Measurements from ENCODE around the gene AHCYL1.

AHCYL1 gene

DNA sequence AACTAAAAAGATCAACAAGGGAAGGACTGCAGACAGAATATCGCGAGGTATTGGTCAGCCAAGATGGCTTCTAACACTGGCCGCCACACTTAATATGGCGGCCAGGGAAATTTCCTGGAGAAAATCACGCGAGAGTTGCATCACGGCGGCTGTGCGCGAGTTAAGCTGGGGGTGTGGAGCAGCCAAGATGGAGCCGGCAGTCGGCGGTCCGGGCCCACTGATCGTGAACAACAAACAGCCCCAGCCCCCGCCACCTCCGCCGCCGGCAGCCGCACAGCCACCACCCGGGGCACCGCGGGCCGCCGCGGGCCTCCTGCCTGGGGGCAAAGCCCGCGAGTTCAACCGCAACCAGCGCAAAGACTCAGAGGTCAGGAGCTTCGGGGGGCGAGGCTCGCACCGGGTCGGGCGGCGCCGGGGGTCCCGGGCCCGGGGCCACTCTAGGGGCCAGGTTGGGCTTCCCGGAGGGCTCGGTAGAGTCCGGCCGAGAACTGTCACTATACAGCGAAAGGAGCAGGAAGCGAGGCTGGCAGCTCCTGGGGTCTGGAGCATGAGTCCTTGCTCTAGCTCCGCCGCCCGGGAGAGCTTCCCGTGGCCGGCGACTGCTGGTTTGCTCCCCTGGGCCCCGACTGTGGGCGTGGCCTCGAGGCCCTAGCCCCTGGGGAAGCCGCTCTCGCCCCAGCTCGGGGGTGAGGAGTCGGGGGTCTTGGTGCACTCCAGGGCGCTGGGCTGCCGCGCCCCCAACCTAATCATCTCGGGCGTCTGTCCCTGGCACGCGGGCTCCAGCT, 50.1 kb downstream of the AHCYL1 start, which contains the start of gene STRIP1:
TSS of gene STRIP1 (plus strand) at position 174 of the 785 bp plus-strand sequence. CDS start at position 188, 14 bp downstream.
- TF ChIP-seq, protein P1, sequence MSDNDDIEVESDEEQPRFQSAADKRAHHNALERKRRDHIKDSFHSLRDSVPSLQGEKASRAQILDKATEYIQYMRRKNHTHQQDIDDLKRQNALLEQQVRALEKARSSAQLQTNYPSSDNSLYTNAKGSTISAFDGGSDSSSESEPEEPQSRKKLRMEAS (IDR thresholded peaks at IDR 0.05; ENCODE audit: low read depth, low read length), result peak; percentile 79
- TF ChIP-seq POLR2A (IDR thresholded peaks at IDR 0.05; ENCODE audit: extremely low read depth, insufficient read length) (peak; percentile 71), MYC (IDR thresholded peaks at IDR 0.05; ENCODE audit: low read depth, low read length) (peak; percentile 95)
- TF ChIP-seq, protein P2, sequence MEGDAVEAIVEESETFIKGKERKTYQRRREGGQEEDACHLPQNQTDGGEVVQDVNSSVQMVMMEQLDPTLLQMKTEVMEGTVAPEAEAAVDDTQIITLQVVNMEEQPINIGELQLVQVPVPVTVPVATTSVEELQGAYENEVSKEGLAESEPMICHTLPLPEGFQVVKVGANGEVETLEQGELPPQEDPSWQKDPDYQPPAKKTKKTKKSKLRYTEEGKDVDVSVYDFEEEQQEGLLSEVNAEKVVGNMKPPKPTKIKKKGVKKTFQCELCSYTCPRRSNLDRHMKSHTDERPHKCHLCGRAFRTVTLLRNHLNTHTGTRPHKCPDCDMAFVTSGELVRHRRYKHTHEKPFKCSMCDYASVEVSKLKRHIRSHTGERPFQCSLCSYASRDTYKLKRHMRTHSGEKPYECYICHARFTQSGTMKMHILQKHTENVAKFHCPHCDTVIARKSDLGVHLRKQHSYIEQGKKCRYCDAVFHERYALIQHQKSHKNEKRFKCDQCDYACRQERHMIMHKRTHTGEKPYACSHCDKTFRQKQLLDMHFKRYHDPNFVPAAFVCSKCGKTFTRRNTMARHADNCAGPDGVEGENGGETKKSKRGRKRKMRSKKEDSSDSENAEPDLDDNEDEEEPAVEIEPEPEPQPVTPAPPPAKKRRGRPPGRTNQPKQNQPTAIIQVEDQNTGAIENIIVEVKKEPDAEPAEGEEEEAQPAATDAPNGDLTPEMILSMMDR (IDR thresholded peaks at IDR 0.05; ENCODE audit: low read depth, low read length), result no peak
- H3K4me3 ChIP-seq (ENCODE audit: low read depth, low read length), result peak within 1 kb of the TSS; percentile 92
- DNase-seq (ENCODE audit: low read depth), result peak; percentile 97

DNA sequence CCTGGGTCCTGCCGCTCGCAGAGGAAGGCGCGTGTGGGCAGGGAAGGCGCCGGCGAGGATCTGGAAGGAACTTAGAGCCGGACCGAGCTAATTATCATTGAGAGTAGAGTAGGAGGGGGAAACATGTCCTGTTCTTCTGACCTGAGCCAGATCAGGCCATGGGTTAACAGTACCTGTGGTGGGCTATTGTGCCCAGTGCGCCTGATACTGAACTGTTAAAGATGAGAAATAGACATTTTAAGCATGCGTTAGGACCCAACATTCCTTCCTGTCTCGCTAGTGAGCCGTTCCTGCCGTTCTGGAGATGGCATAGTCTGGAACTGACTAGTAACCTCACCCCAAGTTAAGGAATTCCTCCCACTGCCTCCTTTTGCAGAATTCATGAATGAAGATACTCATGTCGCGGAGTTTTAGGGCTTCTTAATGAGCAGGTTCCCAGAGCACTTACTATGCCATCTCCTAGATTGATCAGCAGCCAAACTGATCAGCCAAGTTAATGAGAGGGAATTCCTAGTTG, 50.7 kb downstream of the AHCYL1 start:
- DNase-seq (ENCODE audit: low read depth), result no peak
- TF ChIP-seq MYC (IDR thresholded peaks at IDR 0.05; ENCODE audit: low read depth, low read length) (no peak), POLR2A (IDR thresholded peaks at IDR 0.05; ENCODE audit: extremely low read depth, insufficient read length) (no peak)
- TF ChIP-seq, protein P2 (IDR thresholded peaks at IDR 0.05; ENCODE audit: low read depth, low read length), result no peak
- TF ChIP-seq, protein P1 (IDR thresholded peaks at IDR 0.05; ENCODE audit: low read depth, low read length), result no peak
- H3K4me3 ChIP-seq (ENCODE audit: low read depth, low read length), result peak overlapping the region; percentile 92

DNA sequence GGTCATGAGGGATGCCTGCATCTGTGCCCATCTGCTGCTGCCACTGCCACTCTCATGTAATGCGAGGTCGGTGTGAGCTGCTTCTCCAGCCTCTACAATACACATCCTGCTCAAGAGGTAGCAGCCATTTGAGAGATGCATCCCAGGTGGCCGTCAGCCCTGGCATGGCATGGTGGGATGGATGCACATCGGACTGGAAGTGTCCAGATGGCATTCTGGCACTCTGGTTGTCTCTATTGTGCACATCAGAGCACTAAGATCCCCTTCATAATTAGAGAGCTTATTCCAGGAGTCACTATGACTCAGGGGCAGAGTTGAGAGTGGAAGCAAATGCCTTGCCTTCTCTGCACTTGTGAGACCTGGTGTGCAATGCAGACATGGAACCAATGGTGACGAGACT, 53.7 kb downstream of the AHCYL1 start:
- H3K4me3 ChIP-seq (ENCODE audit: low read depth, low read length), result no peak overlapping the region
- TF ChIP-seq, protein P2 (IDR thresholded peaks at IDR 0.05; ENCODE audit: low read depth, low read length), result no peak
- no peak for TF ChIP-seq POLR2A (IDR thresholded peaks at IDR 0.05; ENCODE audit: extremely low read depth, insufficient read length)
- TF ChIP-seq MYC (IDR thresholded peaks at IDR 0.05; ENCODE audit: low read depth, low read length), result no peak
- TF ChIP-seq, protein P1 (IDR thresholded peaks at IDR 0.05; ENCODE audit: low read depth, low read length), result no peak
- DNase-seq (ENCODE audit: low read depth), result no peak

DNA sequence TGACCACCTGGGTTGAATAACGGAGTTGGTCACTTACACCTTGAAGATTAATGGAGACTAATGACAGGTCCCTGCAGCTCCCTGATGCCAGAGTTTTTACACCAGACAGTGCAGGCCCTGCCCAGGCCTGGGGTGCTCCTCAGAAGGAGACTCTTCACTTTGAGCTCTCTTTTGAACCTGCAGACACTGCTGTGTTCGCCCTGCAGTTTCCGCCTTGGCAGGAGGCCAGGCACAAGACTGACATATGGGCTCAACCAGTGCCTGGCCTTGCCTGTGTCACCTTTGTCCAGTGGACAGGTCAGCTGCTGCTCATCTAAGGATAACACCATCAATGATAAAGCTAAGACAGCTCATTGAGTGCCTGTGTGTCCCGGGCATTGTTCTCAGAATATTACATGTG, 55.1 kb downstream of the AHCYL1 start:
- no peak for TF ChIP-seq POLR2A (IDR thresholded peaks at IDR 0.05; ENCODE audit: extremely low read depth, insufficient read length)
- TF ChIP-seq, protein P2 (IDR thresholded peaks at IDR 0.05; ENCODE audit: low read depth, low read length), result no peak
- TF ChIP-seq MYC (IDR thresholded peaks at IDR 0.05; ENCODE audit: low read depth, low read length), result no peak
- TF ChIP-seq, protein P1 (IDR thresholded peaks at IDR 0.05; ENCODE audit: low read depth, low read length), result no peak
- DNase-seq (ENCODE audit: low read depth), result no peak

DNA sequence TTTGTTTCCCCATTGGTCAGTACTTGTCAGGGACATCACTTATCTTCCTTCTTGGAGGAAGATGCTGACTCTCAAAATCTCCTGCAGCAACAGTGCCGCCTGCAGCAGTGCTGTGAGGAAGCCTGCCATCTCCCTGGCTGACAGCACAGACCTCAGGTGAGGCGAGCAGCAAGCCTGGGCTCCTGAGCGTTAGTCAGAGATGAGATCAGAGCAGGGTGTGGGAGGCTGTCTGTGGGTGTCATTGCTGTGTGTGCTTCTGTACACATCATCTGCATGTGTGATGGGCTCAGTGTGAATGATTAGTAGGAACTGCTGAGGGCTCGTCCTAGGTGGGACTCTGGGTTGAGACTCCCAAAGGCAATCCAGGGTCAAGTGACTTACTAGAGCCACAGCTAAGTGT, 56.0 kb downstream of the AHCYL1 start:
- TF ChIP-seq, protein P1 (IDR thresholded peaks at IDR 0.05; ENCODE audit: low read depth, low read length), result no peak
- TF ChIP-seq, protein P2 (IDR thresholded peaks at IDR 0.05; ENCODE audit: low read depth, low read length), result no peak
- TF ChIP-seq MYC (IDR thresholded peaks at IDR 0.05; ENCODE audit: low read depth, low read length), result no peak
- TF ChIP-seq POLR2A (IDR thresholded peaks at IDR 0.05; ENCODE audit: extremely low read depth, insufficient read length), result no peak
- no peak overlapping the region for H3K4me3 ChIP-seq (ENCODE audit: low read depth, low read length)
- no peak for DNase-seq (ENCODE audit: low read depth)

More for the DNA sequence above, 55.1 kb downstream of the AHCYL1 start:
- no peak overlapping the region for H3K4me3 ChIP-seq (ENCODE audit: low read depth, low read length)
